ENCODE results near the gene MLN.

Gene MLN

GRCh38 chr6:33774774-33775173, 29.0 kb downstream of the MLN start:
- no peak for ATAC-seq (replicated peaks)
- Mint-ChIP-seq H3K27ac (no peak overlapping the region), H3K9me3 (no peaks in the 10 kb centered on the region), H3K27me3 (no peaks in the 10 kb centered on the region), H3K4me1 (ENCODE audit: low read depth in 2 of 2) (peaks cover 10% of the 10 kb centered on the region in 2 donors), H3K36me3 (ENCODE audit: insufficient read depth) (peaks cover 77% of the 10 kb centered on the region), H3K4me3 (no peak overlapping the region)
- DNase-seq: no peak

- Mint-ChIP-seq H3K9me3 (no peaks in the 10 kb centered on the region), H3K4me1 (ENCODE audit: low read depth in 2 of 2) (peaks cover 12 to 14% of the 10 kb centered on the region in 2 donors), H3K27ac (peak overlapping the region in 1 of 2 donors; percentile 79), H3K27me3 (peaks cover 0 to 9% of the 10 kb centered on the region in 2 donors), H3K36me3 (ENCODE audit: insufficient read depth) (peaks cover 60% of the 10 kb centered on the region), H3K4me3 (no peak overlapping the region)
- DNase-seq (no peak), ATAC-seq (replicated peaks) (no peak)
These were observed 30.8 kb downstream of the MLN start for GRCh38 chr6:33772902-33773472.

- Mint-ChIP-seq H3K4me3 (peak overlapping the region in 1 of 2 donors; percentile 27), H3K27ac (peak overlapping the region in 1 of 2 donors; percentile 79), H3K27me3 (peaks cover 0 to 14% of the 10 kb centered on the region in 2 donors), H3K36me3 (ENCODE audit: insufficient read depth) (peaks cover 53% of the 10 kb centered on the region), H3K9me3 (no peaks in the 10 kb centered on the region), H3K4me1 (ENCODE audit: low read depth in 2 of 2) (peaks cover 12 to 14% of the 10 kb centered on the region in 2 donors)
- DNase-seq (no peak), ATAC-seq (replicated peaks) (peak; percentile 4)
These were observed 31.5 kb downstream of the MLN start for GRCh38 chr6:33772082-33772830.

GRCh38 chr6:33771146-33772081, 32.4 kb downstream of the MLN start:
- H3K36me3 Mint-ChIP-seq (ENCODE audit: insufficient read depth): peaks cover 47% of the 10 kb centered on the region
- H3K27ac Mint-ChIP-seq: peak overlapping the region; percentile 46 to 79
- H3K4me1 Mint-ChIP-seq (ENCODE audit: low read depth in 2 of 2): peaks cover 12 to 14% of the 10 kb centered on the region in 2 donors
- H3K27me3 Mint-ChIP-seq: peaks cover 5 to 23% of the 10 kb centered on the region in 2 donors
- peak; percentile 83 for ATAC-seq (replicated peaks)
- peak; percentile 55 to 68 (median 64) for DNase-seq
- no peaks in the 10 kb centered on the region for H3K9me3 Mint-ChIP-seq
- H3K4me3 Mint-ChIP-seq: no peak overlapping the region

- no peak overlapping the region for H3K4me3 Mint-ChIP-seq
- H3K9me3 Mint-ChIP-seq: no peaks in the 10 kb centered on the region
- peaks cover 12 to 14% of the 10 kb centered on the region in 2 donors for H3K4me1 Mint-ChIP-seq (ENCODE audit: low read depth in 2 of 2)
- H3K27ac Mint-ChIP-seq: peak overlapping the region in 1 of 2 donors; percentile 46
- ATAC-seq (replicated peaks) (no peak), DNase-seq (no peak)
- peaks cover 40% of the 10 kb centered on the region for H3K36me3 Mint-ChIP-seq (ENCODE audit: insufficient read depth)
- H3K27me3 Mint-ChIP-seq: peaks cover 6 to 29% of the 10 kb centered on the region in 2 donors
These were observed 33.0 kb downstream of the MLN start for GRCh38 chr6:33770833-33771145.

- no peaks in the 10 kb centered on the region for H3K9me3 Mint-ChIP-seq
- no peak overlapping the region for H3K27ac Mint-ChIP-seq
- no peak overlapping the region for H3K4me3 Mint-ChIP-seq
- DNase-seq (no peak), ATAC-seq (replicated peaks) (no peak)
- peaks cover 6 to 34% of the 10 kb centered on the region in 2 donors for H3K27me3 Mint-ChIP-seq
- H3K36me3 Mint-ChIP-seq (ENCODE audit: insufficient read depth): peaks cover 36% of the 10 kb centered on the region
- H3K4me1 Mint-ChIP-seq (ENCODE audit: low read depth in 2 of 2): peaks cover 12 to 14% of the 10 kb centered on the region in 2 donors
These were observed 33.5 kb downstream of the MLN start for GRCh38 chr6:33770124-33770832.

- H3K36me3 Mint-ChIP-seq (ENCODE audit: insufficient read depth): peaks cover 26% of the 10 kb centered on the region
- no peak for DNase-seq
- no peak for ATAC-seq (replicated peaks)
- H3K4me1 Mint-ChIP-seq (ENCODE audit: low read depth in 2 of 2): peaks cover 12 to 14% of the 10 kb centered on the region in 2 donors
- no peak overlapping the region for H3K27ac Mint-ChIP-seq
- no peak overlapping the region for H3K4me3 Mint-ChIP-seq
- no peaks in the 10 kb centered on the region for H3K9me3 Mint-ChIP-seq
- peaks cover 6 to 43% of the 10 kb centered on the region in 2 donors for H3K27me3 Mint-ChIP-seq
These were observed 34.5 kb downstream of the MLN start for GRCh38 chr6:33769248-33769821.

- Mint-ChIP-seq H3K36me3 (ENCODE audit: insufficient read depth) (peaks cover 20% of the 10 kb centered on the region), H3K27me3 (peaks cover 6 to 50% of the 10 kb centered on the region in 2 donors), H3K9me3 (no peaks in the 10 kb centered on the region), H3K4me3 (no peak overlapping the region), H3K27ac (no peak overlapping the region), H3K4me1 (ENCODE audit: low read depth in 2 of 2) (peaks cover 12 to 14% of the 10 kb centered on the region in 2 donors)
- ATAC-seq (replicated peaks): peak; percentile 76
- DNase-seq: peak; percentile 65 to 69 (median 67)
These were observed 35.1 kb downstream of the MLN start for GRCh38 chr6:33768644-33769120.

GRCh38 chr6:33766921-33767907, 36.6 kb downstream of the MLN start:
- no peak overlapping the region for H3K27ac Mint-ChIP-seq
- ATAC-seq (replicated peaks): no peak

GRCh38 chr6:33765368-33765767, 38.4 kb downstream of the MLN start:
- no peak overlapping the region for H3K4me3 Mint-ChIP-seq
- no peaks in the 10 kb centered on the region for H3K9me3 Mint-ChIP-seq
- peaks cover 2 to 5% of the 10 kb centered on the region in 2 donors for H3K4me1 Mint-ChIP-seq (ENCODE audit: low read depth in 2 of 2)
- peaks cover 6 to 66% of the 10 kb centered on the region in 2 donors for H3K27me3 Mint-ChIP-seq
- no peak overlapping the region for H3K27ac Mint-ChIP-seq
- DNase-seq (no peak), ATAC-seq (replicated peaks) (no peak)
- H3K36me3 Mint-ChIP-seq (ENCODE audit: insufficient read depth): no peaks in the 10 kb centered on the region

More at GRCh38 chr6:33766921-33767907, 36.6 kb downstream of the MLN start:
- peaks cover 6 to 63% of the 10 kb centered on the region in 2 donors for H3K27me3 Mint-ChIP-seq
- peaks cover 6% of the 10 kb centered on the region for H3K36me3 Mint-ChIP-seq (ENCODE audit: insufficient read depth)
- H3K9me3 Mint-ChIP-seq: no peaks in the 10 kb centered on the region
- DNase-seq: no peak
- peaks cover 8 to 13% of the 10 kb centered on the region in 2 donors for H3K4me1 Mint-ChIP-seq (ENCODE audit: low read depth in 2 of 2)
- H3K4me3 Mint-ChIP-seq: no peak overlapping the region

GRCh38 chr6:33764036-33764435, 39.8 kb downstream of the MLN start:
- DNase-seq (no peak), ATAC-seq (replicated peaks) (no peak)
- peaks cover 6 to 66% of the 10 kb centered on the region in 2 donors for H3K27me3 Mint-ChIP-seq
- H3K27ac Mint-ChIP-seq: no peak overlapping the region
- H3K36me3 Mint-ChIP-seq (ENCODE audit: insufficient read depth): no peaks in the 10 kb centered on the region
- H3K4me3 Mint-ChIP-seq: no peak overlapping the region
- no peaks in the 10 kb centered on the region for H3K9me3 Mint-ChIP-seq
- peaks cover 2 to 5% of the 10 kb centered on the region in 2 donors for H3K4me1 Mint-ChIP-seq (ENCODE audit: low read depth in 2 of 2)
